ENCODE measurements around the gene JMJD1C.

JMJD1C gene

DNA sequence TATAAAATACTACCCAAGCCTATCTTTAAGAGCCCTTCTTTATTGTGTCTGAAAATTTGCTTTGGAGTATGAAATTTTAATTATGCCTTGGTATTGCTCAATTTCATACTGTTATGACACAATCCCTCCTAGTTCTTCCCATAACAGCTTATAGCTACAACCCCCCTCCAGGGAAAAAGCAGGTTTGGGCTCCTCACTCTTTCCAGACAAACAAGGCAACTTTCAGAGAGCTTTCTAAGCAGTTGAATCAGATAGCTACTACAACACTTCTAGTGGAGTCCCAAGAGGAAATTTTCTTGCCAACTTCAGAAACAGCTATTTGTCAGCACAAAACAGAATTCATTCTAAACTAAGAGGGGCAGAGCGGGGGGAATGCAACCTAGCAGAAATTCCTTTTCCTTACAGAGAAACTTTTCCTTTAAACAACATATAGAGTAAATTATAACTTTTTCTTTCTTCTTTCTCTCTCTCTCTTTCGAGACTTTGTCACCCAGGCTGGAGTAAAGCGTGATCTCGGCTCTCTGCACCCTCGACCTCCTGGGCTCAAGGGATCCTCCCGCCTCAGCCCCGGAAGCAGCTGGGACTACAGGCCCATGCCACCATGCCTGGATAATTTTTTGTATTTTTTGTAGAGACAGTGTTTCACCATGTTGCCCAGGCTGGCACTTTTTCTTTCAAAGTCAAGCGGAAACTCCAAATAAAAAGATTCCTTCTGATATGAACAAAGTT, 26.0 kb upstream of the JMJD1C start:
- no peak for DNase-seq (ENCODE audit: low read depth, low spot score)
- Histone ChIP-seq H3K9me3 (ENCODE audit: insufficient read depth, low read length) (0 out of 2 replicates have a peak, but pooled peaks cover 11% of the 10 kb centered on the region), H3K27me3 (ENCODE audit: insufficient read depth, insufficient read length) (no peaks in the 10 kb centered on the region), H3K4me3 (ENCODE audit: insufficient read length, low read depth) (no peak overlapping the region), H3K4me1 (ENCODE audit: insufficient read depth, insufficient read length) (no peaks in the 10 kb centered on the region), H3K9ac (ENCODE audit: insufficient read length, low read depth) (no peak overlapping the region), H3K36me3 (ENCODE audit: insufficient read depth, insufficient read length, low read length) (no peaks in the 10 kb centered on the region)
- TF ChIP-seq YY1 (IDR thresholded peaks at IDR 0.05; ENCODE audit: insufficient read depth, insufficient read length) (no peak), SUZ12 (IDR thresholded peaks at IDR 0.05; ENCODE audit: extremely low read depth, insufficient read depth, insufficient read length) (no peak)

DNA sequence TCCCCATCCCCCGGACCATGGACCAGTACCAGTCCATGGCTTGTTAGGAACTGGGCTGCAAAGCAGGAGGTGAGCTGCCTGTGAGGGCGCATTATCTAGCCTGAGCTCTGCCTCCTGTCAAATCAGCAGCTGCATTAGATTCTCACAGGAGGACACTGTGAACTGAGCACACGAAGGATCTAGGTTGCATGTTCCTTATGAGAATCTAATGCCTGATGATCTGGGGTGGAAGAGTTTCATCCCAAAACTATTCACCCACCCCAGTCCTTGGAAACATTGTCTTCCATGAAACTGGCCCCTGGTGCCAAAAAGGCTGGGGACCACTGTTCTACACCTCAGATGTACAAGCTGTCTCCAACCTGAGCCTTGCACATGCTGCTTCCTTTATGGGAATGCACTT, 24.1 kb upstream of the JMJD1C start:
- no peak for TF ChIP-seq ZNF274 (IDR thresholded peaks at IDR 0.05; ENCODE audit: low read depth, low read length)
- TF ChIP-seq SUZ12 (IDR thresholded peaks at IDR 0.05; ENCODE audit: extremely low read depth, insufficient read depth, insufficient read length): no peak
- no peak for TF ChIP-seq YY1 (IDR thresholded peaks at IDR 0.05; ENCODE audit: insufficient read depth, insufficient read length)
- H3K9ac ChIP-seq (ENCODE audit: insufficient read length, low read depth): no peak overlapping the region
- no peak overlapping the region for H3K4me3 ChIP-seq (ENCODE audit: insufficient read length, low read depth)
- H3K36me3 ChIP-seq (ENCODE audit: insufficient read depth, insufficient read length, low read length): no peaks in the 10 kb centered on the region
- no peaks in the 10 kb centered on the region for H3K27me3 ChIP-seq (ENCODE audit: insufficient read depth, insufficient read length)
- DNase-seq (ENCODE audit: low read depth, low spot score): no peak
- H3K9me3 ChIP-seq (ENCODE audit: insufficient read depth, low read length): 0 out of 2 replicates have a peak, but pooled peaks cover 11% of the 10 kb centered on the region
- no peaks in the 10 kb centered on the region for H3K4me1 ChIP-seq (ENCODE audit: insufficient read depth, insufficient read length)

DNA sequence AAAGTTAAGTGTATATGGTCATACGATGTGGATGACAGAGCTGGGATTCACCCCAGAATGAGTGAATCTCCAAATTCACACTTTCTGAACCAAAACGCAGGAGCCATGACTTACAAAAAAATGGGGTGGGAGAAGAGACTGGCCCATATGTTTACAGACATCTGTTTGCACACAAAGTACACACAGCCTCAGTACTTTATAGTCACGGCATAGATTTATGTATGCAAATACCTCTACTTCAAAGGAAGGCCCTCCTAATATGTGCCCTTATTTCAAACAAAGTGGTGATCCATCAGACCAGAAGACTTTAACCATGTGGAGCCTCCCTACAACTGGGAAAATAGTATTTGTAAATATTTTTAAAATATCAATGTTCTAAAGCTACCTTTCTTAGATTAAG, 22.2 kb upstream of the JMJD1C start:
- Histone ChIP-seq H3K9ac (ENCODE audit: insufficient read length, low read depth) (no peak overlapping the region), H3K4me3 (ENCODE audit: insufficient read length, low read depth) (no peak overlapping the region), H3K27me3 (ENCODE audit: insufficient read depth, insufficient read length) (no peaks in the 10 kb centered on the region), H3K4me1 (ENCODE audit: insufficient read depth, insufficient read length) (no peaks in the 10 kb centered on the region), H3K36me3 (ENCODE audit: insufficient read depth, insufficient read length, low read length) (no peaks in the 10 kb centered on the region), H3K9me3 (ENCODE audit: insufficient read depth, low read length) (0 out of 2 replicates have a peak, but pooled peaks cover 11% of the 10 kb centered on the region)
- TF ChIP-seq SUZ12 (IDR thresholded peaks at IDR 0.05; ENCODE audit: extremely low read depth, insufficient read depth, insufficient read length): no peak
- no peak for TF ChIP-seq YY1 (IDR thresholded peaks at IDR 0.05; ENCODE audit: insufficient read depth, insufficient read length)
- no peak for TF ChIP-seq ZNF274 (IDR thresholded peaks at IDR 0.05; ENCODE audit: low read depth, low read length)
- no peak for DNase-seq (ENCODE audit: low read depth, low spot score)

DNA sequence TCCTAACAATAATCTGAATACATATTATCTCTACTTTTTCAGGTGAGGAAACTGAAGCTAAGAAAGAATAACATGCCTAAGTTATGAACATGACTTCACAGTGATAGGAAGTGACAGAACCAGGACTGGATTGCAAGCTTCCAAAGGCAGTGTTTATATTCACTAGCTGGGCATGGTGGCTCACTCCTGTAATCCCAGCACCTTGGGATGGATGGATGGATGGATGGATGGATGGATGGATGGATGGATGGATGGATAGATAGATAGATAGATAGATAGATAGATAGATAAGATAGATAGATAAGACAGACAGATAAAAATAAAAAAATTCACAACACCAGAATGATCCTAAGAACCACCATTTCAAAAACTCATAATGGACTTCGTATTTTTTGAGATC, 18.2 kb upstream of the JMJD1C start:
- no peak for DNase-seq (ENCODE audit: low read depth, low spot score)
- Histone ChIP-seq H3K4me3 (ENCODE audit: insufficient read length, low read depth) (no peak overlapping the region), H3K27me3 (ENCODE audit: insufficient read depth, insufficient read length) (no peaks in the 10 kb centered on the region), H3K9ac (ENCODE audit: insufficient read length, low read depth) (no peak overlapping the region), H3K9me3 (ENCODE audit: insufficient read depth, low read length) (no peaks in the 10 kb centered on the region), H3K36me3 (ENCODE audit: insufficient read depth, insufficient read length, low read length) (no peaks in the 10 kb centered on the region), H3K4me1 (ENCODE audit: insufficient read depth, insufficient read length) (no peaks in the 10 kb centered on the region)
- TF ChIP-seq SUZ12 (IDR thresholded peaks at IDR 0.05; ENCODE audit: extremely low read depth, insufficient read depth, insufficient read length) (no peak), ZNF274 (IDR thresholded peaks at IDR 0.05; ENCODE audit: low read depth, low read length) (no peak), YY1 (IDR thresholded peaks at IDR 0.05; ENCODE audit: insufficient read depth, insufficient read length) (no peak)

DNA sequence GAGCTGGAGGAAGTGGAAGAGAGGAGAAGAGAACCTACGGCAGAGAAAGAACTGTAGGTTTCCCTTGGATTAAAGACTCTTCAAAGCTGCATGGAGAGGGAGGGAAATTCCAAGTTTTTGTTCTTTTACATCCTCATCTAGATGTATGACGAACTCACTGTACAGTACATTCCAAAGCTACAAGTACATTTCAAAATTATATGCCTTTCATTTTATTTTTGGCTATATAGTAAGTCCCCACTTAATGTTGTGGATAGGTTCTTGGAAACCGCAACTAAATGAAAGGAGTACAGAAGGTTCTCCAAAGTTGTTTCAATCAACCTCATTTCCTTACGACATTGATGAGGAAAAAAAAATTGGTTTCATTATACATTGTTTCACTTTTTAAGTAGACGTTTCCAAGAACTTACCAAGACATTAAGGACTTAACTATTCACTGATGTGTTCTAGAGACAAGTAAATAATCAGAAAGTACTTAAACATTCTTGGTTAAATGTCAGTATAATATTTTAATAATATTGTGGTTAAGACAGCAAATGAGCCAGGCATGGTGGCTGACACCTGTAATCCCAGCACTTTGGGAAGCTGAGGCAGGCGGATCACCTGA, 16.1 kb upstream of the JMJD1C start:
- Histone ChIP-seq H3K36me3 (ENCODE audit: insufficient read depth, insufficient read length, low read length) (no peaks in the 10 kb centered on the region), H3K4me3 (ENCODE audit: insufficient read length, low read depth) (no peak overlapping the region), H3K4me1 (ENCODE audit: insufficient read depth, insufficient read length) (no peaks in the 10 kb centered on the region), H3K27me3 (ENCODE audit: insufficient read depth, insufficient read length) (no peaks in the 10 kb centered on the region), H3K9me3 (ENCODE audit: insufficient read depth, low read length) (no peaks in the 10 kb centered on the region), H3K9ac (ENCODE audit: insufficient read length, low read depth) (no peak overlapping the region)
- DNase-seq (ENCODE audit: low read depth, low spot score): no peak
- TF ChIP-seq ZNF274 (IDR thresholded peaks at IDR 0.05; ENCODE audit: low read depth, low read length) (no peak), SUZ12 (IDR thresholded peaks at IDR 0.05; ENCODE audit: extremely low read depth, insufficient read depth, insufficient read length) (no peak), YY1 (IDR thresholded peaks at IDR 0.05; ENCODE audit: insufficient read depth, insufficient read length) (no peak)

DNA sequence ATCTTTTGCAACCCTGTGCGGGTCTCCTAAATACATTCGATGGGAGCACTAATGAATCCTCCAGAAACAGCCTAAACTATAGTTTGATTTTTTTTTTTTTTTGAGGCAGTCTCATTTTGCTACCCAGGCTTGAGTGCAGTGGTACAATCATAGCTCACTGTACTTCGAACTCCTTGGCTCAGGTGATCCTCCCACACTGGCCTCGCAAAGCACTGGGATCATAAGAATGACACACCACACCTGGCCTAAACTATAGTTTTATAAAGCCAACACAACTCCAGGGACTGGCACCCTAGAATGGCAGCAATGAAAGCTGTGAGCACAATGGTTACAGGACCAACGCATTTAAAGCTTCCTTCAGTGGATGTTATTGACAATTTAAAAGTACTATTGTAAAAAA, 14.5 kb upstream of the JMJD1C start:
- Histone ChIP-seq H3K36me3 (ENCODE audit: insufficient read depth, insufficient read length, low read length) (no peaks in the 10 kb centered on the region), H3K27me3 (ENCODE audit: insufficient read depth, insufficient read length) (no peaks in the 10 kb centered on the region), H3K9me3 (ENCODE audit: insufficient read depth, low read length) (no peaks in the 10 kb centered on the region), H3K9ac (ENCODE audit: insufficient read length, low read depth) (no peak overlapping the region), H3K4me1 (ENCODE audit: insufficient read depth, insufficient read length) (no peaks in the 10 kb centered on the region), H3K4me3 (ENCODE audit: insufficient read length, low read depth) (no peak overlapping the region)
- no peak for TF ChIP-seq YY1 (IDR thresholded peaks at IDR 0.05; ENCODE audit: insufficient read depth, insufficient read length)
- TF ChIP-seq SUZ12 (IDR thresholded peaks at IDR 0.05; ENCODE audit: extremely low read depth, insufficient read depth, insufficient read length): no peak
- no peak for DNase-seq (ENCODE audit: low read depth, low spot score)

DNA sequence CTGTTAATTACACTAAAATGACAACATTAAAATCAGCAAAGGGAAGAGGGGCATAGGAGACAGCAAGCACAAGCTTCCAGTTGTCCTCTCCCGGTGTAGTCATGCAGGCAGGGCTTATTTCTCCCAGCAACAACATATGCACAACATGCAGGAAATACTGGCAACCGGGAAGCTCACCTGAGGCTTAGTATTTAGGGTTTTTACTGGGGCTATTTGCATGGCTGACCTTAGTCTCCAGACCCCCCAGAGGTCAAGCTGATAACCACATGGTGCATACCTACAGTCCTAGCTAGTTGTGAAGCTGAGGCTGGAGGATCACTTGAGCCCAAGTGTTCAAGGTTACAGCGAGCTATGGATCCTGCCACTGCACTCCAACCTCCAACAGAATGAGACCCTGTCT, 12.8 kb upstream of the JMJD1C start:
- Histone ChIP-seq H3K4me1 (ENCODE audit: insufficient read depth, insufficient read length) (no peaks in the 10 kb centered on the region), H3K27me3 (ENCODE audit: insufficient read depth, insufficient read length) (no peaks in the 10 kb centered on the region), H3K9ac (ENCODE audit: insufficient read length, low read depth) (no peak overlapping the region), H3K4me3 (ENCODE audit: insufficient read length, low read depth) (no peak overlapping the region), H3K36me3 (ENCODE audit: insufficient read depth, insufficient read length, low read length) (no peaks in the 10 kb centered on the region), H3K9me3 (ENCODE audit: insufficient read depth, low read length) (no peaks in the 10 kb centered on the region)
- TF ChIP-seq SUZ12 (IDR thresholded peaks at IDR 0.05; ENCODE audit: extremely low read depth, insufficient read depth, insufficient read length) (no peak), YY1 (IDR thresholded peaks at IDR 0.05; ENCODE audit: insufficient read depth, insufficient read length) (no peak), ZNF274 (IDR thresholded peaks at IDR 0.05; ENCODE audit: low read depth, low read length) (no peak)
- no peak for DNase-seq (ENCODE audit: low read depth, low spot score)

All from NT2/D1 (cell line).